Measurements from ENCODE around the gene NKD2.

The NKD2 gene

GRCh38 chr5:1009359-1010180, 968 bp downstream of the NKD2 start:
- Mint-ChIP-seq H3K4me3 (peak overlapping the region; percentile 40), H3K4me1 (peaks cover 25% of the 10 kb centered on the region), H3K36me3 (no peaks in the 10 kb centered on the region), H3K27ac (no peak overlapping the region), H3K27me3 (peaks cover 74% of the 10 kb centered on the region), H3K9me3 (no peaks in the 10 kb centered on the region)
- CTCF ChIA-PET: interaction anchor here (0.5 to 3.1 kb wide), 11 partner anchors 13 to 124 kb away, joined by 3 to 28 read pairs (median 4); no protein-coding TSS in a partner anchor
- peak; percentile 24 for DNase-seq

GRCh38 chr5:1010181-1010510, 1.5 kb downstream of the NKD2 start:
- Mint-ChIP-seq H3K4me3 (peak overlapping the region; percentile 40), H3K27ac (no peak overlapping the region), H3K4me1 (peaks cover 24% of the 10 kb centered on the region), H3K27me3 (peaks cover 68% of the 10 kb centered on the region), H3K9me3 (no peaks in the 10 kb centered on the region), H3K36me3 (no peaks in the 10 kb centered on the region)
- DNase-seq: peak; percentile 20
- CTCF ChIA-PET: interaction anchor here (0.7 to 3.1 kb wide), 13 partner anchors 14 to 128 kb away, joined by 3 to 28 read pairs (median 4); no protein-coding TSS in a partner anchor

- no peak overlapping the region for H3K4me3 Mint-ChIP-seq
- no peaks in the 10 kb centered on the region for H3K9me3 Mint-ChIP-seq
- H3K27ac Mint-ChIP-seq: no peak overlapping the region
- H3K36me3 Mint-ChIP-seq: no peaks in the 10 kb centered on the region
- peak; percentile 20 for DNase-seq
- CTCF ChIA-PET: interaction anchor here (0.7 to 3.1 kb wide), 12 partner anchors 10 to 128 kb away, joined by 3 to 28 read pairs (median 4); no protein-coding TSS in a partner anchor
- H3K27me3 Mint-ChIP-seq: peaks cover 63% of the 10 kb centered on the region
- H3K4me1 Mint-ChIP-seq: peaks cover 24% of the 10 kb centered on the region
Measured at GRCh38 chr5:1010641-1011046, 2.0 kb downstream of the NKD2 start.

GRCh38 chr5:1011226-1011631, 2.6 kb downstream of the NKD2 start:
- Mint-ChIP-seq H3K4me1 (peaks cover 24% of the 10 kb centered on the region), H3K4me3 (peak overlapping the region; percentile 2), H3K36me3 (no peaks in the 10 kb centered on the region), H3K9me3 (no peaks in the 10 kb centered on the region), H3K27me3 (peaks cover 57% of the 10 kb centered on the region), H3K27ac (no peak overlapping the region)
- peak; percentile 76 for DNase-seq
- CTCF ChIA-PET: interaction anchor here (0.7 to 3.1 kb wide), 9 partner anchors 9 to 127 kb away, joined by 3 to 28 read pairs (median 4); no protein-coding TSS in a partner anchor

DNA sequence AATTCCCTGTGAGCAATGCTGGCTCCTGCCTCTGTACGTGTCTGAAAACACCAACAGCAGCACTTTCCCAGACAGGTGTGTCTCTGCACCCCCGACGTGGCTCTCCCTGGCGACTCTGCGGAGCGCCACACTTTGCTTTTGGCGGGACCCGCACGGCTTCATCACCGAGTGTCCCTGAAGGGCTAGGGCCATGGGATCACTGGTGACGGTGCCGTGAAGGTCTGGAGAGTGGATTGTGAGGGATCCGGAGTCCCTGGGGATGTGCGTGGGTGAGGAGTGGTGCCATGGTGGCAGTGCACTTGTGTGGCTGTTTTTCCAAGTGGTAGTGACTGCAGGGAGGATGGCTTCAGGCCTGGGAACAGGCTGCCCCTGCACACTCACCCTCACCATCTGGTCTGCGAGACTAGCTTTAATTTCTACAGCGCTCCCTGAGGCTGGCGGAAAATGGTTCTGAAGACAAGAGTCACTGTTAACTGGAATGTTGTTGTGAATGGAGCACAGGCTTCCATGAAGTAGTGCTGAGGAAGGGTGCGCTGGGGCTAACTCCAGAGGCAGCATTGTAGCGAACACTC, 3.2 kb downstream of the NKD2 start:
- no peaks in the 10 kb centered on the region for H3K9me3 Mint-ChIP-seq
- H3K4me3 Mint-ChIP-seq: no peak overlapping the region
- peaks cover 24% of the 10 kb centered on the region for H3K4me1 Mint-ChIP-seq
- H3K27me3 Mint-ChIP-seq: peaks cover 52% of the 10 kb centered on the region
- CTCF ChIA-PET: interaction anchor here (1.0 to 3.1 kb wide), 7 partner anchors 8 to 129 kb away, joined by 3 to 28 read pairs (median 4); no protein-coding TSS in a partner anchor
- DNase-seq: peak; percentile 8
- no peak overlapping the region for H3K27ac Mint-ChIP-seq
- H3K36me3 Mint-ChIP-seq: no peaks in the 10 kb centered on the region

DNA sequence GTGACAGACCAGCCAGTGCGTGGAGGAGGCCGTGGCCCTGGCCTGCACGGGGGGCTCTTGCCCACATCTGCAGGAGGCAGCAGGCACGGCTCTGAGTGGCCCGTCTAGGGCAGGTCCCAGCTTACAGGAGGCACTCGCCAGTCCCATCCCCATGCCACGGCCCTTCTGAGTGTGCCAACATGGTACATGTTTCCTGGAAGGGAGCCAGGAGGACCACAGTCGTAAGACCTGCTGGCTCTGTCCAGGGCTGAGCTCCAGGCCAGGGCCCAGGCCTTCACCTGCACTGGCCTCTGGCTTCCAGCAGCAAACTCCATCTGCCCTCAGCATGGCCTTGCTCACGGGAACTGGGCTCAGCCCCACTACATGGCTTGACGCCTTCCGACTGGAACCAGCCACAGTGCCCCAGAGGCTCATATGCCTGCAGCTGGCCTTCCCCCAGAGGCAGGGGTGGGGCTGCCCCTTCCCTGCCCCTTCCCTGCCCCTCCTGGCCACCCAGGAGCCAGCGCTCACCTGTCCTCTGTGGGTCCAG, 3.8 kb downstream of the NKD2 start:
- Mint-ChIP-seq H3K27ac (no peak overlapping the region), H3K27me3 (peaks cover 46% of the 10 kb centered on the region), H3K9me3 (no peaks in the 10 kb centered on the region), H3K4me3 (no peak overlapping the region), H3K4me1 (peaks cover 22% of the 10 kb centered on the region), H3K36me3 (no peaks in the 10 kb centered on the region)
- CTCF ChIA-PET: interaction anchor here (0.7 to 1.3 kb wide), 4 partner anchors 15 to 129 kb away, joined by 3 to 4 read pairs (median 4); no protein-coding TSS in a partner anchor
- DNase-seq: no peak

- DNase-seq: no peak
- no peaks in the 10 kb centered on the region for H3K9me3 Mint-ChIP-seq
- CTCF ChIA-PET: interaction anchor here (0.7 to 1.3 kb wide), 3 partner anchors 16 to 81 kb away, joined by 3 to 4 read pairs (median 4); no protein-coding TSS in a partner anchor
Measured at GRCh38 chr5:1012900-1013237, 4.3 kb downstream of the NKD2 start.

DNA sequence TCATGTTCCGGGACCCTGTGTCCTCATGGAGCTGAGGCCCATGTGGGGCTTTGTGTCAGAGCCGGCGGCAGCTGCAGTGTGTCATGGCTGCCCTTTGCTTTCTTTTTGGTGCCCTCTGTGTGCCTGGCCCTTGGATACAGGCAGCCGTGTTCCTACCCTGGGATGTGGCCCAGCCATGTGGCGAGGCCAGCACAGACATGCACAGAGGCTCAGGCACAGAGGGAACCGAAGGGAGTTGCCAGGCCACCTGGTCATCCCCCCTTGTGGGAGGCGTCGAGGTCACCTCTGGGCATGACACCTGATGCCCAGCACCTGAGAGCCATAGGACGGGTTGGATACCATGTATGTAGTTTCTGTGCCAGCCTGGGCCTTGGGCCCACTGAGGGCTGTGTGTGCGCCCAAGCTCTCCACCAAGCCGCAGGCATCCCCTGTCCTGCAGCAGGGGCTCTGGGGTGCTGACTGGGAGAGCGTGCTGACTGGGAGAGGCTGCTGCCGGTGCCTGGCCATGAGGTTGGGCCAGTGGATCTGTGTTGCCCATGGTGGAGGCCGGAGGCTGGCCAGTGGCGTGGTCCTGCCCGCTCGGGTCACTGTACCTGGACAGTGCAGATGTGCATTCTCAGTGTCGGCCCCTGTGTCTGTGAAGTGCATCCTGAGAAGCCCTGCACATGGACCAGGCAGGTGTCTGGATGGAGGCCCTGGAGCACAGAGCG, 4.8 kb downstream of the NKD2 start:
- Mint-ChIP-seq H3K27ac (no peak overlapping the region), H3K4me3 (no peak overlapping the region), H3K4me1 (peaks cover 16% of the 10 kb centered on the region), H3K36me3 (no peaks in the 10 kb centered on the region), H3K9me3 (no peaks in the 10 kb centered on the region), H3K27me3 (peaks cover 36% of the 10 kb centered on the region)
- CTCF ChIA-PET: interaction anchor here (0.7 to 2.1 kb wide), 3 partner anchors 16 to 127 kb away, joined by 3 to 9 read pairs (median 4); no protein-coding TSS in a partner anchor
- no peak for DNase-seq

More at GRCh38 chr5:1012900-1013237, 4.3 kb downstream of the NKD2 start:
- Mint-ChIP-seq H3K4me3 (no peak overlapping the region), H3K27me3 (peaks cover 41% of the 10 kb centered on the region), H3K4me1 (peaks cover 19% of the 10 kb centered on the region), H3K36me3 (no peaks in the 10 kb centered on the region), H3K27ac (no peak overlapping the region)

DNA sequence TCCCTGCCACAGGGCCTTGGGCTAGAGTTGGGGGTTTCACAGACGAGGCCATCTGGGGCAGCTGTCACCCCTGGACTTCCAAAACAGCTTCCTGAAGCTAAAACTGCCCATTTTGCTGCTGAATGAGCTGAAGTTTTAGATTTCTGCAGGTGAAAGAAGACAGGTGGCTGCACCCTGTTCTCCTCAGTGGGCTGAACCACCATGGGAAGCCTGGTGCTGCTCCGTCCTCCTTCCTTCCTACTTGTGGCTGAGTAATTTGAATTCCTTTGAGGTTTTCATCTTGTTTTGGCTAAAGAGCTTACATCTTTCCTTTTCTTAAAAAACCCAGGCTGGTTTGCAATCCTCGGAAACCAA, 5.3 kb downstream of the NKD2 start:
- CTCF ChIA-PET: interaction anchor here (2.1 kb wide), 1 partner anchor 127 kb away, joined by 9 read pairs; no protein-coding TSS in a partner anchor

GRCh38 chr5:1014346-1014745, 5.7 kb downstream of the NKD2 start:
- peaks cover 16% of the 10 kb centered on the region for H3K4me1 Mint-ChIP-seq

More for the DNA sequence above, 5.3 kb downstream of the NKD2 start:
- peaks cover 16% of the 10 kb centered on the region for H3K4me1 Mint-ChIP-seq
- no peaks in the 10 kb centered on the region for H3K36me3 Mint-ChIP-seq
- no peaks in the 10 kb centered on the region for H3K9me3 Mint-ChIP-seq
- DNase-seq: no peak
- H3K27me3 Mint-ChIP-seq: peaks cover 33% of the 10 kb centered on the region
- no peak overlapping the region for H3K4me3 Mint-ChIP-seq
- no peak overlapping the region for H3K27ac Mint-ChIP-seq

GRCh38 chr5:1014781-1015221, 6.2 kb downstream of the NKD2 start:
- no peaks in the 10 kb centered on the region for H3K9me3 Mint-ChIP-seq
- H3K27me3 Mint-ChIP-seq: peaks cover 24% of the 10 kb centered on the region
- DNase-seq: no peak
- CTCF ChIA-PET: interaction anchor here (2.1 kb wide), 1 partner anchor 126 kb away, joined by 9 read pairs; no protein-coding TSS in a partner anchor
- H3K27ac Mint-ChIP-seq: no peak overlapping the region
- peaks cover 13% of the 10 kb centered on the region for H3K4me1 Mint-ChIP-seq
- H3K4me3 Mint-ChIP-seq: no peak overlapping the region
- H3K36me3 Mint-ChIP-seq: no peaks in the 10 kb centered on the region

More at GRCh38 chr5:1014346-1014745, 5.7 kb downstream of the NKD2 start:
- Mint-ChIP-seq H3K4me3 (no peak overlapping the region), H3K9me3 (no peaks in the 10 kb centered on the region), H3K27me3 (peaks cover 28% of the 10 kb centered on the region), H3K27ac (no peak overlapping the region), H3K36me3 (no peaks in the 10 kb centered on the region)
- CTCF ChIA-PET: interaction anchor here (2.1 kb wide), 1 partner anchor 126 kb away, joined by 9 read pairs; no protein-coding TSS in a partner anchor
- no peak for DNase-seq

DNA sequence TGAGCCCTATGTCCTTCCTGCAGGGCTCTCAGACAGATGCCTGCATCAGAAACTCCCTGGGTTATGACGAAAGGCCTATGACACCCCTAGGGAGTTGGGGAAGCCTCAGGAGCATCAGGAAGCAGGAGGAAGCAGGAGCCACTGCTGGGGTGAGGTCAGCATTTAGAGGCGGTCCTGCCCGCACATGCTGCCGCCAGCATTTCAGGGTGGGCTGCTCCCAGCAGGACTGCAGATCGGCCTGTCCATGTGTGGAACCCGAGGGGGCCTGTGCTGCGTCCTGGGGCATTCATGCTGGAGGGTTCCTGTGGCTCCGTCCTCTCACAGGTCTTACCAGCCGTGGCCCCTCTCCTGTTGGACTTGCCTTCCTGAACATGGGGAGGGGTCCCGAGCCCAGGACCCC, 6.9 kb downstream of the NKD2 start:
- Mint-ChIP-seq H3K9me3 (no peaks in the 10 kb centered on the region), H3K27ac (no peak overlapping the region), H3K36me3 (no peaks in the 10 kb centered on the region), H3K4me3 (no peak overlapping the region), H3K27me3 (peaks cover 17% of the 10 kb centered on the region), H3K4me1 (peaks cover 7% of the 10 kb centered on the region)
- DNase-seq: no peak
- CTCF ChIA-PET: interaction anchor here (2.1 to 2.3 kb wide), 2 partner anchors 92 to 125 kb away, joined by 6 to 9 read pairs; no protein-coding TSS in a partner anchor

DNA sequence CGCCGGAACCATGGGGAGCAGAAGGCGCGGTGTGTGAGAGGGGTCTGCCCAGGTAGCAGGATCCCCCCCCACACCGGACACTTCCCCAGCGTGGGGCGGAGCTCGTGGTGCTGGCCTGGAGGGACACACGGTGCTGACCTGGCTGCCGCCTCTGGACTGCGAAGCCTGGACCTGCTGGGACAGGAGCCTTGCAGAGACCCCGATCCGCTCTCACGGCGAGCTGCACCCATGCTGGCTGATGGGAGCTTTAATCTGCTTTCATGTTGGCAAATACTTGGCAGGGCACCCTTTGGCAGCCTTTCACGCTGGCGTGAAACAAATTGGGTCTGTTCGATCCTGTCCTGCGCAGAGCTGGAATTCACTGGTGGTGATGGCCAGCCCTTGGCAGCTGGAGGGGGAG, 7.4 kb downstream of the NKD2 start:
- peaks cover 11% of the 10 kb centered on the region for H3K27me3 Mint-ChIP-seq
- DNase-seq: no peak
- H3K4me3 Mint-ChIP-seq: no peak overlapping the region
- CTCF ChIA-PET: interaction anchor here (0.6 to 2.3 kb wide), 2 partner anchors 85 to 92 kb away, joined by 5 to 6 read pairs; no protein-coding TSS in a partner anchor
- H3K36me3 Mint-ChIP-seq: no peaks in the 10 kb centered on the region
- H3K9me3 Mint-ChIP-seq: no peaks in the 10 kb centered on the region
- peaks cover 2% of the 10 kb centered on the region for H3K4me1 Mint-ChIP-seq
- H3K27ac Mint-ChIP-seq: no peak overlapping the region
